ENCODE results near the gene GPR173.
A peak's percentile ranks its signal among the peaks of the same experiment; 100 is the strongest.

Gene GPR173

GRCh38 chrX:53022381-53022780 lies 26.2 kb upstream of the GPR173 start:
- H3K27me3 ChIP-seq (ENCODE audit: control insufficient read depth, insufficient read depth, low read length, poor library complexity, severe bottlenecking): no peaks in the 10 kb centered on the region
- 24 to 26% methylated on average over 5 of the region's 8 CpGs for WGBS, 2 experiments
- no peaks in the 10 kb centered on the region for H3K9me3 ChIP-seq (ENCODE audit: control insufficient read depth, low read length)
- H3K27ac ChIP-seq (ENCODE audit: insufficient read depth, low read depth, low read length, poor library complexity, severe bottlenecking): no peak overlapping the region
- no peaks in the 10 kb centered on the region for H3K4me1 ChIP-seq (ENCODE audit: control insufficient read depth, insufficient read depth, low read length)
- H3K4me3 ChIP-seq (ENCODE audit: insufficient read depth, low read depth, low read length): no peak overlapping the region
- no peaks in the 10 kb centered on the region for H3K36me3 ChIP-seq (ENCODE audit: control insufficient read depth, insufficient read depth, low read length)

GRCh38 chrX:53028678-53029077 lies 19.9 kb upstream of the GPR173 start:
- Histone ChIP-seq H3K27me3 (ENCODE audit: control insufficient read depth, insufficient read depth, low read length, poor library complexity, severe bottlenecking) (no peaks in the 10 kb centered on the region), H3K4me3 (ENCODE audit: insufficient read depth, low read depth, low read length) (no peak overlapping the region), H3K4me1 (ENCODE audit: control insufficient read depth, insufficient read depth, low read length) (no peaks in the 10 kb centered on the region), H3K36me3 (ENCODE audit: control insufficient read depth, insufficient read depth, low read length) (no peaks in the 10 kb centered on the region), H3K9me3 (ENCODE audit: control insufficient read depth, low read length) (no peaks in the 10 kb centered on the region), H3K27ac (ENCODE audit: insufficient read depth, low read depth, low read length, poor library complexity, severe bottlenecking) (no peak overlapping the region)
- WGBS, 2 experiments: 76 to 77% methylated on average over 1 of the region's 1 CpG

GRCh38 chrX:53031380-53031779 lies 17.2 kb upstream of the GPR173 start:
- Histone ChIP-seq H3K9me3 (ENCODE audit: control insufficient read depth, low read length) (no peaks in the 10 kb centered on the region), H3K27me3 (ENCODE audit: control insufficient read depth, insufficient read depth, low read length, poor library complexity, severe bottlenecking) (no peaks in the 10 kb centered on the region), H3K36me3 (ENCODE audit: control insufficient read depth, insufficient read depth, low read length) (no peaks in the 10 kb centered on the region), H3K4me3 (ENCODE audit: insufficient read depth, low read depth, low read length) (no peak overlapping the region), H3K4me1 (ENCODE audit: control insufficient read depth, insufficient read depth, low read length) (no peaks in the 10 kb centered on the region), H3K27ac (ENCODE audit: insufficient read depth, low read depth, low read length, poor library complexity, severe bottlenecking) (no peak overlapping the region)
- 66 to 68% methylated on average over 4 of the region's 4 CpGs for WGBS, 2 experiments

- H3K27me3 ChIP-seq (ENCODE audit: control insufficient read depth, insufficient read depth, low read length, poor library complexity, severe bottlenecking): no peaks in the 10 kb centered on the region
- WGBS, 2 experiments: 82 to 86% methylated on average over 4 to 5 of the region's 5 CpGs
- no peaks in the 10 kb centered on the region for H3K36me3 ChIP-seq (ENCODE audit: control insufficient read depth, insufficient read depth, low read length)
- no peak overlapping the region for H3K4me3 ChIP-seq (ENCODE audit: insufficient read depth, low read depth, low read length)
- H3K4me1 ChIP-seq (ENCODE audit: control insufficient read depth, insufficient read depth, low read length): no peaks in the 10 kb centered on the region
- no peaks in the 10 kb centered on the region for H3K9me3 ChIP-seq (ENCODE audit: control insufficient read depth, low read length)
- no peak overlapping the region for H3K27ac ChIP-seq (ENCODE audit: insufficient read depth, low read depth, low read length, poor library complexity, severe bottlenecking)
These were observed 12.4 kb upstream of the GPR173 start for GRCh38 chrX:53036149-53036548.

GRCh38 chrX:53039236-53039635 lies 9.4 kb upstream of the GPR173 start:
- H3K4me1 ChIP-seq (ENCODE audit: control insufficient read depth, insufficient read depth, low read length): no peaks in the 10 kb centered on the region
- no peaks in the 10 kb centered on the region for H3K9me3 ChIP-seq (ENCODE audit: control insufficient read depth, low read length)
- H3K4me3 ChIP-seq (ENCODE audit: insufficient read depth, low read depth, low read length): no peak overlapping the region
- H3K27me3 ChIP-seq (ENCODE audit: control insufficient read depth, insufficient read depth, low read length, poor library complexity, severe bottlenecking): no peaks in the 10 kb centered on the region
- 91 to 95% methylated on average over 2 to 4 of the region's 4 CpGs for WGBS, 2 experiments
- H3K36me3 ChIP-seq (ENCODE audit: control insufficient read depth, insufficient read depth, low read length): no peaks in the 10 kb centered on the region
- no peak overlapping the region for H3K27ac ChIP-seq (ENCODE audit: insufficient read depth, low read depth, low read length, poor library complexity, severe bottlenecking)

GRCh38 chrX:53044995-53045394 lies 3.6 kb upstream of the GPR173 start:
- Histone ChIP-seq H3K27me3 (ENCODE audit: control insufficient read depth, insufficient read depth, low read length, poor library complexity, severe bottlenecking) (no peaks in the 10 kb centered on the region), H3K4me1 (ENCODE audit: control insufficient read depth, insufficient read depth, low read length) (peaks cover 3% of the 10 kb centered on the region), H3K4me3 (ENCODE audit: insufficient read depth, low read depth, low read length) (no peak overlapping the region), H3K36me3 (ENCODE audit: control insufficient read depth, insufficient read depth, low read length) (no peaks in the 10 kb centered on the region), H3K27ac (ENCODE audit: insufficient read depth, low read depth, low read length, poor library complexity, severe bottlenecking) (no peak overlapping the region), H3K9me3 (ENCODE audit: control insufficient read depth, low read length) (no peaks in the 10 kb centered on the region)
- WGBS, 2 experiments: 88 to 94% methylated on average over 5 of the region's 5 CpGs

- H3K27me3 ChIP-seq (ENCODE audit: control insufficient read depth, insufficient read depth, low read length, poor library complexity, severe bottlenecking): no peaks in the 10 kb centered on the region
- no peak overlapping the region for H3K4me3 ChIP-seq (ENCODE audit: insufficient read depth, low read depth, low read length)
- H3K36me3 ChIP-seq (ENCODE audit: control insufficient read depth, insufficient read depth, low read length): no peaks in the 10 kb centered on the region
- H3K9me3 ChIP-seq (ENCODE audit: control insufficient read depth, low read length): no peaks in the 10 kb centered on the region
- no peak overlapping the region for H3K27ac ChIP-seq (ENCODE audit: insufficient read depth, low read depth, low read length, poor library complexity, severe bottlenecking)
- 90 to 91% methylated on average over 6 of the region's 6 CpGs for WGBS, 2 experiments
- peaks cover 12% of the 10 kb centered on the region for H3K4me1 ChIP-seq (ENCODE audit: control insufficient read depth, insufficient read depth, low read length)
These were observed 1.4 kb upstream of the GPR173 start for GRCh38 chrX:53047228-53047627.

GRCh38 chrX:53049127-53049517 lies 533 bp downstream of the GPR173 start:
- H3K27ac ChIP-seq (ENCODE audit: insufficient read depth, low read depth, low read length, poor library complexity, severe bottlenecking): no peak overlapping the region
- H3K4me1 ChIP-seq (ENCODE audit: control insufficient read depth, insufficient read depth, low read length): peaks cover 12% of the 10 kb centered on the region
- H3K36me3 ChIP-seq (ENCODE audit: control insufficient read depth, insufficient read depth, low read length): no peaks in the 10 kb centered on the region
- no peaks in the 10 kb centered on the region for H3K27me3 ChIP-seq (ENCODE audit: control insufficient read depth, insufficient read depth, low read length, poor library complexity, severe bottlenecking)
- no peaks in the 10 kb centered on the region for H3K9me3 ChIP-seq (ENCODE audit: control insufficient read depth, low read length)
- H3K4me3 ChIP-seq (ENCODE audit: insufficient read depth, low read depth, low read length): peak overlapping the region; percentile 48
- 4 to 5% methylated on average over 8 of the region's 8 CpGs for WGBS, 2 experiments

GRCh38 chrX:53050841-53051240 lies 2.3 kb downstream of the GPR173 start:
- WGBS, 2 experiments: 88 to 92% methylated on average over 5 to 6 of the region's 6 CpGs

GRCh38 chrX:53055244-53055849 lies 6.8 kb downstream of the GPR173 start:
- Histone ChIP-seq H3K27ac (ENCODE audit: insufficient read depth, low read depth, low read length, poor library complexity, severe bottlenecking) (no peak overlapping the region), H3K4me3 (ENCODE audit: insufficient read depth, low read depth, low read length) (no peak overlapping the region), H3K36me3 (ENCODE audit: control insufficient read depth, insufficient read depth, low read length) (no peaks in the 10 kb centered on the region), H3K27me3 (ENCODE audit: control insufficient read depth, insufficient read depth, low read length, poor library complexity, severe bottlenecking) (no peaks in the 10 kb centered on the region), H3K4me1 (ENCODE audit: control insufficient read depth, insufficient read depth, low read length) (peaks cover 6% of the 10 kb centered on the region), H3K9me3 (ENCODE audit: control insufficient read depth, low read length) (no peaks in the 10 kb centered on the region)
- WGBS, 2 experiments: 92 to 96% methylated on average over 6 of the region's 6 CpGs

More at GRCh38 chrX:53050841-53051240, 2.3 kb downstream of the GPR173 start:
- H3K9me3 ChIP-seq (ENCODE audit: control insufficient read depth, low read length): no peaks in the 10 kb centered on the region
- no peak overlapping the region for H3K4me3 ChIP-seq (ENCODE audit: insufficient read depth, low read depth, low read length)
- H3K27me3 ChIP-seq (ENCODE audit: control insufficient read depth, insufficient read depth, low read length, poor library complexity, severe bottlenecking): no peaks in the 10 kb centered on the region
- H3K36me3 ChIP-seq (ENCODE audit: control insufficient read depth, insufficient read depth, low read length): no peaks in the 10 kb centered on the region
- peaks cover 12% of the 10 kb centered on the region for H3K4me1 ChIP-seq (ENCODE audit: control insufficient read depth, insufficient read depth, low read length)
- H3K27ac ChIP-seq (ENCODE audit: insufficient read depth, low read depth, low read length, poor library complexity, severe bottlenecking): no peak overlapping the region

- Histone ChIP-seq H3K4me3 (ENCODE audit: insufficient read depth, low read depth, low read length) (no peak overlapping the region), H3K9me3 (ENCODE audit: control insufficient read depth, low read length) (no peaks in the 10 kb centered on the region), H3K27ac (ENCODE audit: insufficient read depth, low read depth, low read length, poor library complexity, severe bottlenecking) (no peak overlapping the region), H3K4me1 (ENCODE audit: control insufficient read depth, insufficient read depth, low read length) (no peaks in the 10 kb centered on the region), H3K36me3 (ENCODE audit: control insufficient read depth, insufficient read depth, low read length) (no peaks in the 10 kb centered on the region), H3K27me3 (ENCODE audit: control insufficient read depth, insufficient read depth, low read length, poor library complexity, severe bottlenecking) (no peaks in the 10 kb centered on the region)
- WGBS, 2 experiments: 94 to 98% methylated on average over 5 of the region's 5 CpGs
These were observed 7.7 kb downstream of the GPR173 start for GRCh38 chrX:53056292-53056691.

All from ectodermal cell (in vitro differentiated cells).